ENCODE measurements around the gene HIGD1B. TPM values are rescaled to one million over a fixed set of nuclear protein-coding genes. Genes with fewer than 3 reads are reported as not detected.

HIGD1B gene
- total and polyA plus RNA-seq, 2 of the 13 experiments (the other 11 are each of a cell fraction or from before 2014, with no cell fraction given), result not detected

DNA sequence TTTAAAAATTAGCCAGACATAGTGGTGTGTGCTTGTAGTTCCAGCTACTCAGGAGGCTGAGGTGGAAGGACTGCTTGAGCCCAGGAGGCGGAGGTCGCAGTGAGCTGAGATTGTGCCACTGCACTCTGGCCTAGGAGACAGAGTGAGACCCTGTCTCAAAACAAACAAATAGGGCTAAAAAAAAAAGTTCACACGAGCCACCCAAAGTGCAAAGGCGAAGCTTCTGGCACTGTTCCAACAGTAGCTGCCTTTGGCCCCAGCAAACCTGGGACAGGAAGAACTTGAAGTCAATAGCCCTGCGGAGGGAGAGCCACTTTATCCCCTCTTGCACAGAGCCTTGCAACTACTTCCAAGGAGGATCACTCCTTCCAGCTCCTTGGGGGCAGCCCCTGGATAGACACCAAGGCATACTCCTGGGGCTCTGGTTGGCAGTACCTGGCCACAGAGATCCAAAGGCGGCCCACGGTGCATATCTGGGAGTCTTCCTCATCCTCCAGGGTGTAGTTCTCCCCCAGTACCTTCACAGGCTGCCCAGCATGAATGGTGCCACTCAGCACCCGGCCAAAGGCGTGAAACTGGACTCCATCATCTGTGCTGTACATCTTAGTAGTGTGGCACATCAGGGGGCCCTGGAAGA is 14.7 kb downstream of the HIGD1B start (continued):
- TF ChIP-seq, protein P1, sequence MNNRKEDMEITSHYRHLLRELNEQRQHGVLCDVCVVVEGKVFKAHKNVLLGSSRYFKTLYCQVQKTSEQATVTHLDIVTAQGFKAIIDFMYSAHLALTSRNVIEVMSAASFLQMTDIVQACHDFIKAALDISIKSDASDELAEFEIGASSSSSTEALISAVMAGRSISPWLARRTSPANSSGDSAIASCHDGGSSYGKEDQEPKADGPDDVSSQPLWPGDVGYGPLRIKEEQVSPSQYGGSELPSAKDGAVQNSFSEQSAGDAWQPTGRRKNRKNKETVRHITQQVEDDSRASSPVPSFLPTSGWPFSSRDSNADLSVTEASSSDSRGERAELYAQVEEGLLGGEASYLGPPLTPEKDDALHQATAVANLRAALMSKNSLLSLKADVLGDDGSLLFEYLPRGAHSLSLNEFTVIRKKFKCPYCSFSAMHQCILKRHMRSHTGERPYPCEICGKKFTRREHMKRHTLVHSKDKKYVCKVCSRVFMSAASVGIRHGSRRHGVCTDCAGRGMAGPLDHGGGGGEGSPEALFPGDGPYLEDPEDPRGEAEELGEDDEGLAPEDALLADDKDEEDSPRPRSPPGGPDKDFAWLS (CRISPR knock-in tag; IDR thresholded peaks at IDR 0.05; ENCODE audit: borderline replicate concordance), result no peak
- TF ChIP-seq MEIS2 (CRISPR knock-in tag; IDR thresholded peaks at IDR 0.05), result peak; percentile 56; the same call in 1 of the 2 replicates
- TF ChIP-seq NFIB (CRISPR knock-in tag; IDR thresholded peaks at IDR 0.05; ENCODE audit: borderline replicate concordance), result no peak
- no peak for TF ChIP-seq ZNF724P (CRISPR knock-in tag; IDR thresholded peaks at IDR 0.05; ENCODE audit: borderline replicate concordance)
- no peak for TF ChIP-seq ZNF263 (CRISPR knock-in tag; IDR thresholded peaks at IDR 0.05)
- no peak for TF ChIP-seq BCL6 (CRISPR knock-in tag; IDR thresholded peaks at IDR 0.05)
- TF ChIP-seq, protein P2, sequence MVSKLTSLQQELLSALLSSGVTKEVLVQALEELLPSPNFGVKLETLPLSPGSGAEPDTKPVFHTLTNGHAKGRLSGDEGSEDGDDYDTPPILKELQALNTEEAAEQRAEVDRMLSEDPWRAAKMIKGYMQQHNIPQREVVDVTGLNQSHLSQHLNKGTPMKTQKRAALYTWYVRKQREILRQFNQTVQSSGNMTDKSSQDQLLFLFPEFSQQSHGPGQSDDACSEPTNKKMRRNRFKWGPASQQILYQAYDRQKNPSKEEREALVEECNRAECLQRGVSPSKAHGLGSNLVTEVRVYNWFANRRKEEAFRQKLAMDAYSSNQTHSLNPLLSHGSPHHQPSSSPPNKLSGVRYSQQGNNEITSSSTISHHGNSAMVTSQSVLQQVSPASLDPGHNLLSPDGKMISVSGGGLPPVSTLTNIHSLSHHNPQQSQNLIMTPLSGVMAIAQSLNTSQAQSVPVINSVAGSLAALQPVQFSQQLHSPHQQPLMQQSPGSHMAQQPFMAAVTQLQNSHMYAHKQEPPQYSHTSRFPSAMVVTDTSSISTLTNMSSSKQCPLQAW (CRISPR knock-in tag; IDR thresholded peaks at IDR 0.05), result 0 out of 2 replicates have a peak, but pooled peaks have one; percentile 26
- TF ChIP-seq ZNF776 (CRISPR knock-in tag; IDR thresholded peaks at IDR 0.05), result no peak
- no peak for TF ChIP-seq ZNF703 (CRISPR knock-in tag; IDR thresholded peaks at IDR 0.05; ENCODE audit: borderline replicate concordance)
- no peak for TF ChIP-seq NFKB2 (CRISPR knock-in tag; IDR thresholded peaks at IDR 0.05; ENCODE audit: borderline replicate concordance)
- no peak for TF ChIP-seq BORCS8-MEF2B (CRISPR knock-in tag; IDR thresholded peaks at IDR 0.05)
- no peak for TF ChIP-seq RARG (CRISPR knock-in tag; IDR thresholded peaks at IDR 0.05; ENCODE audit: low read depth)
- no peak for TF ChIP-seq REXO4 (CRISPR knock-in tag; IDR thresholded peaks at IDR 0.05; ENCODE audit: borderline replicate concordance)
- TF ChIP-seq ZFAT (CRISPR knock-in tag; conservative IDR thresholded peaks at IDR 0.05), result no peak
- TF ChIP-seq, protein P3, sequence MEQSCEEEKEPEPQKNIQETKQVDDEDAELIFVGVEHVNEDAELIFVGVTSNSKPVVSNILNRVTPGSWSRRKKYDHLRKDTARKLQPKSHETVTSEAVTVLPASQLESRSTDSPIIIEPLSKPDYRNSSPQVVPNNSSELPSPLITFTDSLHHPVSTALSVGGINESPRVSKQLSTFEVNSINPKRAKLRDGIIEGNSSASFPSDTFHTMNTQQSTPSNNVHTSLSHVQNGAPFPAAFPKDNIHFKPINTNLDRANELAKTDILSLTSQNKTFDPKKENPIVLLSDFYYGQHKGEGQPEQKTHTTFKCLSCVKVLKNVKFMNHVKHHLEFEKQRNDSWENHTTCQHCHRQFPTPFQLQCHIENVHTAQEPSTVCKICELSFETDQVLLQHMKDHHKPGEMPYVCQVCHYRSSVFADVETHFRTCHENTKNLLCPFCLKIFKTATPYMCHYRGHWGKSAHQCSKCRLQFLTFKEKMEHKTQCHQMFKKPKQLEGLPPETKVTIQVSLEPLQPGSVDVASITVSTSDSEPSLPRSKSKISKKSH (CRISPR knock-in tag; IDR thresholded peaks at IDR 0.05; ENCODE audit: borderline replicate concordance), result no peak
- TF ChIP-seq, protein P4, sequence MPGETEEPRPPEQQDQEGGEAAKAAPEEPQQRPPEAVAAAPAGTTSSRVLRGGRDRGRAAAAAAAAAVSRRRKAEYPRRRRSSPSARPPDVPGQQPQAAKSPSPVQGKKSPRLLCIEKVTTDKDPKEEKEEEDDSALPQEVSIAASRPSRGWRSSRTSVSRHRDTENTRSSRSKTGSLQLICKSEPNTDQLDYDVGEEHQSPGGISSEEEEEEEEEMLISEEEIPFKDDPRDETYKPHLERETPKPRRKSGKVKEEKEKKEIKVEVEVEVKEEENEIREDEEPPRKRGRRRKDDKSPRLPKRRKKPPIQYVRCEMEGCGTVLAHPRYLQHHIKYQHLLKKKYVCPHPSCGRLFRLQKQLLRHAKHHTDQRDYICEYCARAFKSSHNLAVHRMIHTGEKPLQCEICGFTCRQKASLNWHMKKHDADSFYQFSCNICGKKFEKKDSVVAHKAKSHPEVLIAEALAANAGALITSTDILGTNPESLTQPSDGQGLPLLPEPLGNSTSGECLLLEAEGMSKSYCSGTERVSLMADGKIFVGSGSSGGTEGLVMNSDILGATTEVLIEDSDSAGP (CRISPR knock-in tag; IDR thresholded peaks at IDR 0.05; ENCODE audit: borderline replicate concordance), result no peak; the same call in 1 of the 2 replicates
- no peak for TF ChIP-seq RBM39 (IDR thresholded peaks at IDR 0.05; ENCODE audit: low read depth, low read length, poor library complexity, severe bottlenecking)
- TF ChIP-seq CEBPG (CRISPR knock-in tag; IDR thresholded peaks at IDR 0.05), result no peak
- no peak for TF ChIP-seq ATF1 (CRISPR knock-in tag; IDR thresholded peaks at IDR 0.05)
- no peak for TF ChIP-seq ZNF780A (CRISPR knock-in tag; IDR thresholded peaks at IDR 0.05)

Measured in HepG2 (cell line).